Mucosa of gallbladder (tissue), 1 donor: ENCODE results near the gene ZSWIM6. TPM values are rescaled to one million over a fixed set of nuclear protein-coding genes. Genes with fewer than 3 reads are reported as not detected.

Source experiments
- DNase-seq: peaks from one replicate; pipeline ENCODE4 v3.0.0-alpha.2; 2020; ENCODE audit warnings: low spot score
- total RNA-seq: library from RNA; stranded (reverse); gene quantifications from one replicate; pipeline ENCODE4 v1.2.1, GENCODE V29; 2021
- donor health status: DM: no; HTN: no; CAD: no.

Gene ZSWIM6
- total RNA-seq, 1 donor from 2014 or later = 23.5 TPM

- no peak for DNase-seq
Observed at GRCh38 chr5:61590473-61590872, 258.4 kb downstream of the ZSWIM6 start.

GRCh38 chr5:61591859-61592258 lies 259.8 kb downstream of the ZSWIM6 start:
- DNase-seq = no peak

GRCh38 chr5:61595426-61595825 lies 263.4 kb downstream of the ZSWIM6 start:
- no peak for DNase-seq

Other genes with a start within 250 kb of the ZSWIM6 start
- gene SMIM15, start 169.8 kb upstream of the ZSWIM6 start, total RNA-seq = 60.6 TPM